ENCODE results near the gene PPP4R3A. TPM values are rescaled to one million over a fixed set of nuclear protein-coding genes. Genes with fewer than 3 reads are reported as not detected.
A peak's percentile ranks its signal among the peaks of the same experiment; 100 is the strongest.

The PPP4R3A gene
- total RNA-seq, 1 donor from 2014 or later, result 79.5 TPM

GRCh38 chr14:91482263-91483013 lies 27.7 kb downstream of the PPP4R3A start:
- Histone ChIP-seq H3K4me1 (ENCODE audit: insufficient read depth, low read length) (peaks cover 5% of the 10 kb centered on the region), H2AFZ (ENCODE audit: low read depth, low read length) (no peak overlapping the region), H3K4me3 (ENCODE audit: insufficient read depth, low read depth, low read length) (no peak overlapping the region), H3K27ac (ENCODE audit: low read depth, low read length) (peak overlapping the region; percentile 20), H3K4me2 (ENCODE audit: low read length) (no peak overlapping the region), H3K9ac (ENCODE audit: low read length) (no peak overlapping the region), H3K27me3 (ENCODE audit: insufficient read depth, low read length) (no peaks in the 10 kb centered on the region), H3K9me3 (ENCODE audit: insufficient read depth, low read depth, low read length) (no peaks in the 10 kb centered on the region), H3K79me2 (ENCODE audit: insufficient read depth, low read length) (peaks cover 95% of the 10 kb centered on the region), H4K20me1 (ENCODE audit: insufficient read depth, low read length) (peaks cover 93% of the 10 kb centered on the region), H3K36me3 (ENCODE audit: insufficient read depth, low read length) (peaks cover 50% of the 10 kb centered on the region)
- TF ChIP-seq EZH2 (IDR thresholded peaks at IDR 0.05; ENCODE audit: insufficient read depth, low read length) (no peak), CTCF (IDR thresholded peaks at IDR 0.05; ENCODE audit: insufficient read depth, low read depth, low read length) (no peak)
- Mint-ChIP-seq H3K4me1 (ENCODE audit: low read depth, unreplicated experiment) (peaks cover 4% of the 10 kb centered on the region), H3K27ac (ENCODE audit: unreplicated experiment) (no peak overlapping the region), H3K36me3 (ENCODE audit: low read depth, unreplicated experiment) (peaks cover 18% of the 10 kb centered on the region), H3K27me3 (ENCODE audit: low read depth, unreplicated experiment) (no peaks in the 10 kb centered on the region), H3K9me3 (ENCODE audit: unreplicated experiment) (no peaks in the 10 kb centered on the region), H3K4me3 (ENCODE audit: unreplicated experiment) (no peak overlapping the region)
- peak; percentile 24 for DNase-seq (ENCODE audit: low read depth)
- peak; percentile 20 for FAIRE-seq

- no peaks in the 10 kb centered on the region for H3K9me3 ChIP-seq (ENCODE audit: insufficient read depth, low read depth, low read length)
- H3K4me3 ChIP-seq (ENCODE audit: insufficient read depth, low read depth, low read length), result no peak overlapping the region
- H3K27me3 ChIP-seq (ENCODE audit: insufficient read depth, low read length), result no peaks in the 10 kb centered on the region
- H4K20me1 ChIP-seq (ENCODE audit: insufficient read depth, low read length), result peaks cover 71% of the 10 kb centered on the region
- no peak for TF ChIP-seq EZH2 (IDR thresholded peaks at IDR 0.05; ENCODE audit: insufficient read depth, low read length)
- no peak for TF ChIP-seq CTCF (IDR thresholded peaks at IDR 0.05; ENCODE audit: insufficient read depth, low read depth, low read length)
- no peak overlapping the region for H3K9ac ChIP-seq (ENCODE audit: low read length)
- no peaks in the 10 kb centered on the region for H3K9me3 Mint-ChIP-seq (ENCODE audit: unreplicated experiment)
- H3K4me1 ChIP-seq (ENCODE audit: insufficient read depth, low read length), result no peaks in the 10 kb centered on the region
- H3K4me1 Mint-ChIP-seq (ENCODE audit: low read depth, unreplicated experiment), result peaks cover 3% of the 10 kb centered on the region
- no peak overlapping the region for H2AFZ ChIP-seq (ENCODE audit: low read depth, low read length)
- no peak overlapping the region for H3K27ac Mint-ChIP-seq (ENCODE audit: unreplicated experiment)
- H3K36me3 ChIP-seq (ENCODE audit: insufficient read depth, low read length), result peaks cover 67% of the 10 kb centered on the region
- H3K36me3 Mint-ChIP-seq (ENCODE audit: low read depth, unreplicated experiment), result peaks cover 22% of the 10 kb centered on the region
- no peak overlapping the region for H3K27ac ChIP-seq (ENCODE audit: low read depth, low read length)
- DNase-seq (ENCODE audit: low read depth) (no peak), FAIRE-seq (no peak)
- H3K27me3 Mint-ChIP-seq (ENCODE audit: low read depth, unreplicated experiment), result no peaks in the 10 kb centered on the region
- no peak overlapping the region for H3K4me3 Mint-ChIP-seq (ENCODE audit: unreplicated experiment)
- H3K4me2 ChIP-seq (ENCODE audit: low read length), result no peak overlapping the region
- peaks cover 75% of the 10 kb centered on the region for H3K79me2 ChIP-seq (ENCODE audit: insufficient read depth, low read length)
Measured at GRCh38 chr14:91477388-91477787, 32.7 kb downstream of the PPP4R3A start.

- no peak overlapping the region for H3K9ac ChIP-seq (ENCODE audit: low read length)
- no peaks in the 10 kb centered on the region for H3K9me3 ChIP-seq (ENCODE audit: insufficient read depth, low read depth, low read length)
- Mint-ChIP-seq H3K4me3 (ENCODE audit: unreplicated experiment) (no peak overlapping the region), H3K4me1 (ENCODE audit: low read depth, unreplicated experiment) (no peaks in the 10 kb centered on the region), H3K27me3 (ENCODE audit: low read depth, unreplicated experiment) (no peaks in the 10 kb centered on the region), H3K9me3 (ENCODE audit: unreplicated experiment) (peaks cover 2% of the 10 kb centered on the region), H3K36me3 (ENCODE audit: low read depth, unreplicated experiment) (peaks cover 32% of the 10 kb centered on the region), H3K27ac (ENCODE audit: unreplicated experiment) (no peak overlapping the region)
- FAIRE-seq (no peak), DNase-seq (ENCODE audit: low read depth) (no peak)
- TF ChIP-seq CTCF (IDR thresholded peaks at IDR 0.05; ENCODE audit: insufficient read depth, low read depth, low read length) (no peak), EZH2 (IDR thresholded peaks at IDR 0.05; ENCODE audit: insufficient read depth, low read length) (no peak)
- H3K27me3 ChIP-seq (ENCODE audit: insufficient read depth, low read length), result no peaks in the 10 kb centered on the region
- peaks cover 34% of the 10 kb centered on the region for H4K20me1 ChIP-seq (ENCODE audit: insufficient read depth, low read length)
- H3K4me3 ChIP-seq (ENCODE audit: insufficient read depth, low read depth, low read length), result no peak overlapping the region
- no peak overlapping the region for H2AFZ ChIP-seq (ENCODE audit: low read depth, low read length)
- no peak overlapping the region for H3K27ac ChIP-seq (ENCODE audit: low read depth, low read length)
- no peak overlapping the region for H3K4me2 ChIP-seq (ENCODE audit: low read length)
- H3K4me1 ChIP-seq (ENCODE audit: insufficient read depth, low read length), result no peaks in the 10 kb centered on the region
- H3K36me3 ChIP-seq (ENCODE audit: insufficient read depth, low read length), result peaks cover 70% of the 10 kb centered on the region
- H3K79me2 ChIP-seq (ENCODE audit: insufficient read depth, low read length), result peaks cover 43% of the 10 kb centered on the region
Measured at GRCh38 chr14:91473046-91473445, 37.1 kb downstream of the PPP4R3A start.
